Measurements from ENCODE around the gene ACAD8.

ACAD8 gene

DNA sequence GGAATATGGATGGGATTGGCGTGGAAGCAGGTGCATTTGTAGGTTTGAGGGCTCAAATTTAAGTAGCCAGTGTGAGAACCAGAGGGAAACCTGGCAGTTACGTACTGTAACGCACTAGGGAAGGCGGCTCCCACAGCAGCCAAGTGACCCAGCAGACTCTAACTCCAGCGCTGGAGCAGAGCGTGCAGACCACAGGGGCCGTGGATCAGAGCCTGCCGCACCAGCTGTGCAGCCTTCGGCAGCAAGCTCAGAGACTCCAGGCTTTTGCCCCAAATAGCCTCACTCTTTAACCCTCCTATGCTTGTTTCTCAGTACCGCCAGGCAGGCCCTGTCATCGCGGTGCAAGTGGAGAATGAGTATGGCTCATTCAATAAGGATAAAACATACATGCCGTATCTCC lies 35.1 kb downstream of the ACAD8 start:
- in situ Hi-C loops (cut with HindIII; ENCODE audit: low sequenced_read_pairs), result loop anchor here (5.0 kb wide), 1 partner anchor 104 kb away; no protein-coding TSS in a partner anchor

DNA sequence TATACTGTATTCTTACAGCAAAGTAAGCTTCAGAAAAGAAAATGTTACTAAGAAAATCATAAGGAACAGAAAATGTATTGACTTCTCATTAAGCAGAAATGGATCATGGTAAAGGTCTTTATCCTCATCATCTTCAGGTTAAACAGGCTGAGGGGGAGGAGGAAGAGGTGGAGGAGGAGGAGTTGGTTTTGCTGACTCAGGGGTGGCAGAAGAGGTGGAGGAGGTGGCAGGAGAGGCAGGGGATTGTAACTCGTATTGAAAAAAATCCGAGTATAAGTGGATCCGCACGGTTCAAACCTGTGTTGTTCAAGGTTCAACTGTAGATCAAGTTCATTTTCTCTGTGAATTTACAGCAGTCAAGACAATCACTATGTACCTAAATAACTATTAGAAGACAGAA lies 35.8 kb downstream of the ACAD8 start:
- in situ Hi-C loops (cut with HindIII; ENCODE audit: low sequenced_read_pairs), result loop anchor here (5.0 kb wide), 1 partner anchor 103 kb away; no protein-coding TSS in a partner anchor

DNA sequence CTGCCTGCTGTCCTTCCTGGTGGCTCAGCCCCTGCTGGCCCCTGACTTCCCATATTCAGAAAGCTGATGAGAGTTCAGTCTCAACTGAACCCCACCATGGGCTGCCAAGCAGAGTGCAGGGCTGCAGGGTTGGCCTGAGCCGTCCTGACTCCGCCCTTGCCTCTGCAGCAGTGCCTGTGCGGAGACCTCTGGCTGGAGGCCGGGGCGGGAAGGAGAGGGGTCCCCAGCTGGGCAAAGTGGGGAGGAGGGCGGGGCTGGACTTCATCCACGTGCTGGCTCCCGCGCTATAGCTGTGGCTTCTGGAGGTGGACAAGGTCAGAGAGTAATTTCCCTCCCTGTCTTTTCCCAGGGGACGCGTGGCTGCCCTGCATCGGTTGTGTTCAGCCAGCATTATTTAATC lies 36.4 kb downstream of the ACAD8 start:
- in situ Hi-C loops (cut with HindIII; ENCODE audit: low sequenced_read_pairs), result loop anchor here (5.0 kb wide), 1 partner anchor 103 kb away; no protein-coding TSS in a partner anchor

DNA sequence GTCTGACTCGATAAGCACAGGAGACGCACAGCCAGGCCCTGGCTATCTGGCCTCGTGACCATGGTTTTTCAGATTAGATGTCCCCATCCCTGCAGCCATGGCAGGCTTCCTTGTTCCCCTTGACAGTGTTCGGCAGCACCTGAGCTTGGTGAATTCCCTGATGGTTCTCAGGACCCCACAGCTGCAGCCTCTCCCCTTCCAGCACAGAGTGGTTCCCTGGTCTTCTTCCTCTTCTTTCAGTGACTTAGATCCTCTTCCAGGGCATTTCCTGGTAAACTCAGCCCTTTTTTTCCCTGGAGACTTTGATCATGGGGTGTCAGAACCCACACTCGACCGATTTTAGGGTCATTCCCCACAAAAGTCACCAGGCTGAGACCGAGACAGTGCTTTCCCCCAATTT lies 37.3 kb downstream of the ACAD8 start:
- in situ Hi-C loops (cut with HindIII; ENCODE audit: low sequenced_read_pairs), result no loop called here

DNA sequence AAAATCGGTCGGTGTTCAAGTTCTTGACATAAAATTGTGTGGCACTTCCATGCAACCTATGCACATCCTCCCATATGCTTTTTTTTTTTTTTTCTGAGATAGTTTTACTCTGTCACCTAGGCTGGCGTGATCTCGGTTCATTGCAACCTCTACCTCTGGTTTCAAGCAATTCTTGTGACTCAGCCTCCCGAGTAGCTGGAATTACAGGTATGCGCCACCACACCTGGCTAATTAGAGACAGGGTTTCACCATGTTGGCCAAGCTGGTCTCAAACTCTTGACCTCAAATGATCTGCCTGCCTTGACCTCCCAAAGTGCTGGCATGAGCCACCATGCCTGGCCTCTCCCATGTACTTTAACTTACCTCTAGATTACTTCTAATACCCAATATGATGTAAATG lies 37.8 kb downstream of the ACAD8 start:
- in situ Hi-C loops (cut with HindIII; ENCODE audit: low sequenced_read_pairs), result no loop called here

DNA sequence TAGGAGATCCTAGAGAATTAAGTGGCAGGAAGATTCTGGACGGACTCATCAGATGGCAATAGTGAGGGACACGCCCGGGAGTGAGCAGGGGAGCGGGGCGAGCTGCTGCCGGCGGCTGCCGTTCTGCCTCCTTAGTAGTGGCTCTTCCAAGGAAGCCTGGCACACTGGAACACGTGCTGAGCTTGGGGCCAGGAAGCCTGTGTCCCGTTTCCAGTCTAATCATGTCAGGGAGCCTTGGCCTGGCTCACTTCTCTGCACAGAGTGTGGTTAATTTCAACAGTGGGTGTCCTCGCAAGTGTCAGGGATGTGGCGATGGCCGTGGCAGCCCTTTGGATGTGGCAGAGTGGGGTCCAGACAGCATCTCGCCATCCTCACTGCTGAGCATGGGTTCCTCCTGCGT lies 39.3 kb downstream of the ACAD8 start:
- in situ Hi-C loops (cut with HindIII; ENCODE audit: low sequenced_read_pairs), result no loop called here

DNA sequence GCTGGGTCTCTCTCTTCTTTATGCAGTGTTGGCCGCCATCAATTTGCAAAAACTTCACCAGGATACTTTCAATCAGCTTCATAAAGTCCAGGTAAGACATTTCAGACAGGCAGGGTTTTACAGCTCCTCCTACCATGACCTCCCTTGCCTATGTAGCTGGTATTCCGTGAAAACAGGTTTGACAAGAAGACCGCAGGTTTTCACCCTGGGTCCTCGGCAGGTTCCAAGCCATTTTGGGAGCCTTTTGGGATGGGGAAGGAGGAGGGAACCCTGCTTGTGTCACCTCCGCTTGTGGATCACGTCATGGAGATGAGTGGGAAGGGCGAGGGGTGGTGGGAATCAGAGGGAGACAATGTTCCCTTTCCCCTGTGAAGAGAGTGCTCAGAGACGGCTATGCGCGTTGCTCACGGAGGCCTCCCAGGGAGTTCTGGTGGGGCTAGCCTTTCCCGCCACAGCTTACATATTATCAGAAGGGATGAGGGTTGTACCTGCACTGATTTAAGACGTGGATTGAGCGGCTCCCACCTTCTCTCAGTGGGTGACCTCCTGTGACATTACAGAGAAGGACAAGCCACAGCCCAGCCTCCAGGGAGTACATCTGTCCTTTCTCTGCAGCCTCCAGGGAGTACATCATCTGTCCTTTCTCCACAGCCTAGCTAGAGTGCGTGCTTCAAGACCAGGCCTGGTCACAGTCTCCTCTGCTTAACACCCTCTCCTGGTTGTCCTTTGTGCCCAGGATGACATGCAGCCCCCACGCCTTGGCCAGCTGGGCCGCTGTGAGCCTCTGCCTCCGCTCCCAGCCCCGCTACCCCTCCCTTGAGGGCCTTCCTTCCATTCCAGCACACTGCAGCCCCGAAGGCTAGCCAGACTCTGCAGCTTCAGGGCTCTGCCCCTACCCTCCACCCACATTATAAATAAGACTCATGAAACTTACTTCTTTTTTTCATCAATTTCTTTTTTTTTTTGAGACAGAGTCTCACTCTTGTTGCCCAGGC lies 40.0 kb downstream of the ACAD8 start:
- in situ Hi-C loops (cut with HindIII; ENCODE audit: low sequenced_read_pairs), result no loop called here

DNA sequence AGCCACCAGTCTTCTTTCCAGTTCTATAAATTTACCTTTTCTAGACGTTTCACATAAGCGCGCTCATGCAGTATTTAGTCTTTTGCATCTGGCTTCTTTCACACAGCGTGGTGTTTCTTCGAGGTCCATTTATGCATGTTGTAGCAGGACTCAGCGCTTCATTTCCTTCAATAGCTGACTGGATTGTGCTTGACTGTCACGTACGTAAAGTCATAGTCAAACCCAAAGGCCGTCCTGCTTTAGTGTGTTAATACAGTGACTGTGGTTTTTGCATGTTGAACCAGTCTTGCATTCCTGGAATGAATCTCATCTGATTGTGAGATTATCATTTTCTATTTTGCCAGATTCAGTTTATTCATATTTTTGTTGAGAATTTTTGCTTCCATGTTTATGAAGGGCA lies 41.3 kb downstream of the ACAD8 start:
- in situ Hi-C loops (cut with HindIII; ENCODE audit: low sequenced_read_pairs), result no loop called here

DNA sequence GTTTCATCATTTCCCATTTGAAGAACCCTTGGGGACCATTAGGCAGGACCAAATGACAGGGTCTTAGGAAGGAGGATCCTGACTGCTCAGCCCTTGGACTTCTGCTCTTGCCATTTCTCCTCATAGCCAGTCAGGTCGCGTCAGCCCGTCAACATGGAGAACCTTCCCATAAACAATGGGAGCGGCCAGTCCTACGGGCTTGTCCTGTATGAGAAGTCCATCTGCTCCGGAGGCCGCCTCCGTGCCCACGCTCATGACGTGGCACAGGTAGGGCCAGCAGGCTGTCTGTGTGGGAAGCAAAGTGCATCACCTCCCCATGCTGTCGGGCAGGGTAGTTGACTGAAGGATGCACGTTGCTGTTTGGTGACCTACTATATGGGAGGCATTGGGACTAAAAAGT lies 58.9 kb downstream of the ACAD8 start:
- in situ Hi-C loops (cut with HindIII; ENCODE audit: low sequenced_read_pairs), result no loop called here

DNA sequence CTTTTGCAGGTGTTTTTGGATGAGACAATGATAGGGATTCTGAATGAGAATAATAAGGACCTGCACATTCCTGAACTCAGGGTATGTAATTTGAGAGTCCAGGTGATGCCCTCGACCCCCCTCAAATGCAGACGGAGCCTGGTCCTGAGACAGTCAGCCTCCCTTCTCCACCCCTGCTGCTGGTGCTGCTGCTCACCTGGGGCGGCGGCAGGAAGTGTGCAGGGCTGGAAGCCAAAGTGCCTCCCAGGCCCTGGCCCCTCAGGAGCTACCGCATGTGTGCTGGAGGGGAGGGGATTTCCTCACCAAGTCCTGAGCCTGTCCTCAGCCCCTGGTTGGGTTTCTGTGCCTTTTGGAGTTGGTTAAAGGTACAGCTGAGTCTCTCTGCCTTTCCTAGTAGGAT lies 59.4 kb downstream of the ACAD8 start:
- in situ Hi-C loops (cut with HindIII; ENCODE audit: low sequenced_read_pairs), result no loop called here

DNA sequence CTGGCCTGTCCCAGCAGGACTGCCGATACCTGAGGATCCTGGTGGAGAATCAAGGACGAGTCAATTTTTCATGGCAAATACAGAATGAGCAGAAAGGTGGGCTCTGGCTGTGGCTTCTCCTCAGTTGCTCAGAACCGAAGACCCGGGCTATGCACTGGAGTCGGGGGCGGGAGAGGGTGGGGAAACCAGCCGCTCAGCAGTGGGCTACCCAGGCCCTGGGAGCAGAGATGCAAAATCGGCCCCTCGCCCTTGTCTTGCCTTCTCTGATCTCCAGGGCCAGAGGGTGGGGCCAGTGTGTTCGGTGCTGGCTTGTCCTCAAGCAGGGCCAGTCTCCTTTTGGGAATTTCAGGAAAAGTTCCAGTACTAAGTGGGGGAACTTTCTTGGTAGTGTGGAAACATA lies 60.0 kb downstream of the ACAD8 start:
- in situ Hi-C loops (cut with HindIII; ENCODE audit: low sequenced_read_pairs), result no loop called here

DNA sequence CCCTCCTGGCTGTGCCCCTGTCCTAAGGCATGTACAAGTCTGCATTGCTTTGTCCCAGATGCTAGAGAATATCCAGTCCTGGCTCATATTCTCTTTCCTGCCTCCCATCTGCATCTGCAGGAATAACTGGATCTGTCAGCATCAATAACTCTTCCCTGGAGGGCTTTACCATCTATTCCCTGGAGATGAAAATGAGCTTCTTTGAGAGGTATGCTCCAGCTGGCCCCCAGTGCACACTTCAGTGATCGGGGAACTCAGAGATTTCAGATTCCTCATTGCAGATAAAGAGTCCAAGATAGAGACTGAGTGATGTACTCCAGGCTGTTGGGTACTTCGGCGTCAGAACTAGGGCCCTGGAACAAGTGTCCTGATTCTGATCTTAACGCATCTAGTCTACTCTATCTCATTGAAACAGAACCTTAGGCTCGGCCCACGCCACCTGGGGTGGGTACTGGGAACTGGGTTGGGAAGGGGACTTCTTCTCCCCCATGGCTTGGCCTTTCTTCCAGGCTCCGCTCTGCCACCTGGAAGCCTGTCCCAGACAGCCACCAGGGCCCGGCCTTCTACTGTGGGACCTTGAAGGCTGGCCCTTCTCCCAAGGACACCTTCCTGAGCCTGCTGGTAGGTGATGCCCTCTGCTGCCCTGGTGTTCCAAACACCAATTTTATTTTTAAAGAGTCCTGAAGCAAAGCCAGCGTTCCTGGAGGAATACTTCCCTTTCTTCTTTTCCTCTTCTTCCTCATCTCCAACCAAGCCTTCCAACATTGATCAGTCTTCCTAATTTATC lies 60.6 kb downstream of the ACAD8 start:
- in situ Hi-C loops (cut with HindIII; ENCODE audit: low sequenced_read_pairs), result no loop called here
